Uterus (tissue), 2 donors: ENCODE data around the gene PKD1.
"Not testable (repeated sequence)": the region's sequence is repeated elsewhere in the genome, so short reads cannot be mapped to it uniquely, and the experiment has no call there.

Experiments
- POLR2A ChIP-seq, 2 donors: fragments of 450-650 bp; IDR thresholded peaks; one replicate each; pipeline ENCODE4 v1.6.1; 2016; ENCODE audit warnings: antibody characterized with exemption in 2 of 2, mild to moderate bottlenecking in 1 of 2, moderate library complexity in 1 of 2
- TF ChIP-seq, protein P1 (sequence below), 4 experiments: fragments of 200-600 bp in 2 of 4; fragments of 450-650 bp in 2 of 4; sonication (generic) in 2 of 4; IDR thresholded peaks; one replicate each; pipeline ENCODE4 v1.5.1; 2016 to 2019; ENCODE audit warnings: antibody characterized with exemption in 4 of 4, mild to moderate bottlenecking in 2 of 4, moderate library complexity in 1 of 4

DNA sequence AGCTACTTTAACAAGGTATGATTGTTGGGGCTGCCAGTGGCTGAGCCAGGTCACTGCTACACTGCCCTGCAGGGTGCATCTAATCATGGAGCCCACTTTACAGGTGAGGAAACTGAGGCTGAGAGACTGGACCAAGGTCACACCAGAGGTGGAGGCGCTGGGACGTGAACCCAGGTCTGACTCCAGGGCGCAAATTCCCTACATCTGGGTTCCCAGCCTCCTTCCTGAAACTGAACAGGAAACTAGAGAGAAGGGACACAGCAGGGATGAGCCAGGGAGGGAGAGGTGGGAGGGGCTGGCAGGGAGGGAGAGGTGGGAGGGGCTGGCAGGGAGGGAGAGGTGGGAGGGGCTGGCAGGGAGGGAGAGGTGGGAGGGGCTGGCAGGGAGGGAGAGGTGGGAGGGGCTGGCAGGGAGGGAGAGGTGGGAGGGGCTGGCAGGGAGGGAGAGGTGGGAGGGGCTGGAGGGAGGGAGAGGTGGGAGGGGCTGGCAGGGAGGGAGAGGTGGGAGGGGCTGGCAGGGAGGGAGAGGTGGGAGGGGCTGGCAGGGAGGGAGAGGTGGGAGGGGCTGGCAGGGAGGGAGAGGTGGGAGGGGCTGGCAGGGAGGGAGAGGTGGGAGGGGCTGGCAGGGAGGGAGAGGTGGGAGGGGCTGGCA is 7.9 kb downstream of the PKD1 start:
- not testable (repeated sequence) for TF ChIP-seq POLR2A (IDR thresholded peaks at IDR 0.05)
- TF ChIP-seq, protein P1, sequence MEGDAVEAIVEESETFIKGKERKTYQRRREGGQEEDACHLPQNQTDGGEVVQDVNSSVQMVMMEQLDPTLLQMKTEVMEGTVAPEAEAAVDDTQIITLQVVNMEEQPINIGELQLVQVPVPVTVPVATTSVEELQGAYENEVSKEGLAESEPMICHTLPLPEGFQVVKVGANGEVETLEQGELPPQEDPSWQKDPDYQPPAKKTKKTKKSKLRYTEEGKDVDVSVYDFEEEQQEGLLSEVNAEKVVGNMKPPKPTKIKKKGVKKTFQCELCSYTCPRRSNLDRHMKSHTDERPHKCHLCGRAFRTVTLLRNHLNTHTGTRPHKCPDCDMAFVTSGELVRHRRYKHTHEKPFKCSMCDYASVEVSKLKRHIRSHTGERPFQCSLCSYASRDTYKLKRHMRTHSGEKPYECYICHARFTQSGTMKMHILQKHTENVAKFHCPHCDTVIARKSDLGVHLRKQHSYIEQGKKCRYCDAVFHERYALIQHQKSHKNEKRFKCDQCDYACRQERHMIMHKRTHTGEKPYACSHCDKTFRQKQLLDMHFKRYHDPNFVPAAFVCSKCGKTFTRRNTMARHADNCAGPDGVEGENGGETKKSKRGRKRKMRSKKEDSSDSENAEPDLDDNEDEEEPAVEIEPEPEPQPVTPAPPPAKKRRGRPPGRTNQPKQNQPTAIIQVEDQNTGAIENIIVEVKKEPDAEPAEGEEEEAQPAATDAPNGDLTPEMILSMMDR (IDR thresholded peaks at IDR 0.05): not testable (repeated sequence)
